Measurements from ENCODE around the gene SPEM1.
A peak's percentile ranks its signal among the peaks of the same experiment; 100 is the strongest.

The SPEM1 gene

GRCh38 chr17:7403043-7403726 lies 16.9 kb upstream of the SPEM1 start:
- peak in 5 of 6 experiments; percentile 13 to 53 (median 32) for DNase-seq

GRCh38 chr17:7403727-7403976 lies 16.5 kb upstream of the SPEM1 start:
- DNase-seq, result no peak

- DNase-seq, result peak; percentile 92 to 99 (median 96)
These were observed 16.0 kb upstream of the SPEM1 start, which contains the start of gene TMEM256 for GRCh38 chr17:7403977-7404736. Gene TMEM256 (minus strand): TSS chr17:7404097. CDS start chr17:7404084, 13 bp downstream.

DNA sequence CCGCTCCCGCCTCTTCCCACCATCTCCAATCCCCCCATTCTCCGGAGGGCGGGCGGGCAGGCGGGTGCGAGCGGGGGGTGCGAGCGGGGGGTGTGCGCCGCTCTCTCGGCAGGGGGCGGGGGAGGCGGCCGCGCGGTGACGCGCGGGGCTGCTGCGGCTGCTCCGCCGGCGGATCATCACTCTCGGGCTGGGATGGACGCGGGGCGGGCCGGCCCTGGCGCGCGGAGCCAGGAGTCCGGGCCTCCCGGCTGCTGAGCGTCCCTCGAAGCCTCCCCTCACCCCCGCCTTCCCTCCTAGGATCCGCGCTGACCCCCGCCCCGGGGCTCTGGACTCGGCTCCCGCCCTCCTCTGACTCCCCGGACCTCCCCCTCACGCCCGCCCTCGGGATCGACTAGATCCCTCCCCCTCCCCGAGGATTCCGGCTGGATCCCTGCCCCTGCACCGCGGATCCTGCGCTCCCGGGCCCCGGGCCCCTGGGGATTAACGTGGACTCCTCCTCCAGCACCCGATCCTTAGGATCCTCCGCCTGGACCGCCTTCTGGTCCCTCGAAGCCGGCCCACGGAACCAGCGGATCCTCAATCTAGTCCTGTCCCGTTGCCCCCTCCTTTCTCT lies 15.3 kb upstream of the SPEM1 start:
- peak in 4 of 6 experiments; percentile 69 to 90 (median 76) for DNase-seq

- DNase-seq, result peak in 1 of 6 experiments; percentile 12
These were observed 14.5 kb upstream of the SPEM1 start for GRCh38 chr17:7405350-7406234.

GRCh38 chr17:7406235-7406825 lies 13.8 kb upstream of the SPEM1 start:
- DNase-seq, result peak in 2 of 6 experiments; percentile 7 to 36

DNA sequence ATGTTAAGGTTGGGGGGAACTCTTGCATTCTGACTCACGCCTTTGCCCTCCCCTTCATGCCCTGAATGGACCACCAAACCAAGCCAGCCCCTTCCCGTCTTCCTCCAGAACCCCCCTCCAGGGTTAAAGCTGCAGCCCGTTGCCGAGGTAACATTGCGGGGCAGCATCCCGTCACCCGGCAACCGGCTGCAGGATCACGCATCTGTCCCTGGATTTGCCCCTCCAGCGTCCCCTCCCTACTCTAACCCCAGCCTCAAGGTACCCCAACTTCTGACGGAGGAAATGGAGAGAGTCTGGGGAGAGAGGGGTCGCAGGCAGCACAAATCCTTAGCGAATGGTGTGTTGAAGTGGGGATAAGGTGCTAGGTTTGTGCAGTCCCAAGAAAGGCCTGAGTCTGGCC lies 13.0 kb upstream of the SPEM1 start:
- no peak for DNase-seq

DNA sequence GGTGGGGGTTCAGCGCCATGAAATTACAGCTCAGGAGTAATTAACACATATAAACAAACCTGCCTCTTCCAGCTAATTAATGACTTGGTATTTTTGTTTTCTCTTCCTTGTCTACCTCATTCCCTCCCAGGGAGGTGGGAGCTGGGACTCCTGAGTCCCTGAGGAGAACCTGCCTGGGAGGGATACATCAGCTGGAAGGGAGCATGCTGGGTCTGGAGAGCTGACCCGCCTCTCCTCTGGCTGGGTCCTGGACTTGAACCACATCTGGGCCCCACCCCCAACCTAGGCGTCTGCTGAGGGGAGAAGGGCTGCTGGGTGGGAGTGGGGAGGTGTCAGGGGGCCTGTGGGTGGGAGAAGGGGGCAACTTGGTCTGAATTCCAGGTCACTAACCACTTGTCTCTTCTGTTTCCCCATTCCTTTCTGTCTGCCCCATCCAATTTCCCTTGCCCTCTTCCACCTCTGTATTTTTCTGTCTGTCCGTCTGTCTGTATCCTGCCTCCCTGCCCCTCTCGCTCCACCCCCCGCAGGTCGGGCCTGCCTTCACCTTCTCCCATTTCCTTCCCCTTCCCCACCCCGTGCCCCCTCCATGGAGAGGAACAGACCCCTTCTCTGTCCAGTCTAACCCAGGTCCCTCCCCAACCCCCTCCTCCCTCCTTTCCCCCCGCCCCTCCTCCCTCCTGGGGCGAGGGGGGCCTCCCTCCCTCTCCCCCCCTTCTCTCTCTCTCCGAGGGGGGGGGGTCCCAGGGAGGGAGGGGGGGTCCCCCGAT lies 12.5 kb upstream of the SPEM1 start, which contains the start of gene NLGN2:
TSS of gene NLGN2 (plus strand) at position 361 of the 767 bp plus-strand sequence. CDS start 411 bp downstream, outside the sequence.
- no peak for DNase-seq

DNA sequence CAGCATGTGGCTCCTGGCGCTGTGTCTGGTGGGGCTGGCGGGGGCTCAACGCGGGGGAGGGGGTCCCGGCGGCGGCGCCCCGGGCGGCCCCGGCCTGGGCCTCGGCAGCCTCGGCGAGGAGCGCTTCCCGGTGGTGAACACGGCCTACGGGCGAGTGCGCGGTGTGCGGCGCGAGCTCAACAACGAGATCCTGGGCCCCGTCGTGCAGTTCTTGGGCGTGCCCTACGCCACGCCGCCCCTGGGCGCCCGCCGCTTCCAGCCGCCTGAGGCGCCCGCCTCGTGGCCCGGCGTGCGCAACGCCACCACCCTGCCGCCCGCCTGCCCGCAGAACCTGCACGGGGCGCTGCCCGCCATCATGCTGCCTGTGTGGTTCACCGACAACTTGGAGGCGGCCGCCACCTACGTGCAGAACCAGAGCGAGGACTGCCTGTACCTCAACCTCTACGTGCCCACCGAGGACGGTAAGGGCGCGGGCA lies 11.8 kb upstream of the SPEM1 start:
- peak in 5 of 6 experiments; percentile 9 to 40 (median 25) for DNase-seq

DNA sequence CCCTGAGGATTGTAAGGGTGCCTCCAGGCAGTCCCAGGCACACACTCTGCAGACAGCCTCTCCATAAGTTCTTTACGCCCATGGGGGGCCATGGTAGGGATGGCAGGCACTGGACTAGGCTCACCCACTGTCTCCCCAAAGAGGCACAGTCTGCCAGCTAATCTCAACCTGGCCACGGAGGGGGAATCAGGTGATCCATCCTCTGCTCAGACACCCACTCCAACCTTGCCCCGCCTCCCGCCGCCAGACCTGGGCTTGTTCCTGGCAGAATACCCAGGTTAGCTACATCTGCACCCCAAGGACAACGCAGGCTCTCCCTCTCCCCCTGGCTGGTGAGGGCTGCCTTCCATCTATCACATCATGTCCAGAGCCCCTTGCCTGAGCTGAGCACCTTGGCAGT lies 11.3 kb upstream of the SPEM1 start:
- DNase-seq, result no peak

- DNase-seq, result no peak
These were observed 10.4 kb upstream of the SPEM1 start for GRCh38 chr17:7409716-7410115.

DNA sequence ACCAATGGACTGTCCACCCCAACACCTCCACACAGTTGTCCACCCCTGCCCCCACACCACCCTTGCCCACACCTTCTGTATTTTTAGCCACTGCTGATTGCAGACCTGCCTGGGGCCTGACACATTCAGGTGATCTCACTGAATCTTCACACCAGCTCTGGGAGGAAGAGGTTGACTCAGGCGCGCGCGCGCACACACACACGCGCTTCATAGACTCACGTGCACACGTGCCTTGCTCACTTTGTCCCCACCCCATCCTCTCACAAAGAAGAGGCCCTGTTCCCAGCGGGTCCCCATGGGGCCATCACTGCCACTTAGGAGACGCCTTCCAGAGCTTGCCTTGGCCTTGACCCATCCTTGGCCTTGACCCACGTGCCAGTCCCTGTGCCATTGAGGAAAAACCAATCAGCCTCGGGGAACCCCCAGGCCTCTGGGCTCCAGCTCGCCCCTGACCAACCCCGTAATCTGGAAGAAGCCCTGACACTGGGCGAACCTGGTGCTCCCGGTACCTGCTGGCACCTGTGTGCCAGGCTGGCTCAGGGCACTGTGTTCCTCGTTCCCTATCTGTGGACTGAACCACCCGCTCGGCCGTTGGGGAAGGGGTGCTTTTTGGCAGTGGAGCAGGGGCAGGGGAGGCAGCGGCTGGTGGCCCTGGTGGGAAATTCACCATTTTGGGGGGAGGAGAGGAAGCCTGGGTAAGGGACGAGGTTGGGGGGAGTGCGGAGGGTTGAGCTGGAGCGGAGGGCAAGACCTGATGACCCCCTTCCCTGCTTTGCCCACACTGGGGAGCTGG lies 9.3 kb upstream of the SPEM1 start:
- DNase-seq, result no peak

GRCh38 chr17:7411427-7411750 lies 8.7 kb upstream of the SPEM1 start:
- no peak for DNase-seq

DNA sequence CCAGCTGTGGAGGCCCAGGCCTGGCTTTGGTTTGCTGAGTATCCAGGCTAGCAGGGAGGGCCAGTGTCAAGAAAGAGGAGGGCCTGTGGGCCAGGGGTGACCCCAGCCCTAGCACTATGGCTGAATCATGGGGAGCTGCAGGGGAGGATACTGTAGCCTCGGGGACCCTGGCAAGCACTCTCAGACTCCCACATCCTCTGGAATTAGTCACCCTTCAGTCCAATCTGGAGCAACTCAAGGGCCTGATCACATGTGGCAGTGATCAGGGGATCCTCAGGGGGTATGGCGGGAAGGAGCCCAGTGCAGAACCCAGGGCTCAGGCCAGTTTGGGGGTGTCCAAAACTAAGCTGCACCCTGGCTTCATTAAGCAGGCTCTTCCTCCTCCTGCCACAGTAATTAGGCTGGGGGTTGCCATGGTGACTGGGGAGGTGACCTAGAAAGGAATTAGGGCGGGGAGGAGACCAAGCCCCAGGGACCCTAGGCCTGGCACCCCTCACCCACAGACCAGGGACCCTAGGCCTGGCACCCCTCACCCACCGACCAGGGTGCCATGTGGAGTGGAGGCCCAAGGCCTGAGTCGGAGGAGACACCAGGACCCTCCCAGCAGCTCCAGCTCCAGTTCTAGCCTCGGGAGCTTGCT lies 6.7 kb upstream of the SPEM1 start:
- no peak for DNase-seq

GRCh38 chr17:7414837-7415236 lies 5.3 kb upstream of the SPEM1 start:
- DNase-seq, result no peak

DNA sequence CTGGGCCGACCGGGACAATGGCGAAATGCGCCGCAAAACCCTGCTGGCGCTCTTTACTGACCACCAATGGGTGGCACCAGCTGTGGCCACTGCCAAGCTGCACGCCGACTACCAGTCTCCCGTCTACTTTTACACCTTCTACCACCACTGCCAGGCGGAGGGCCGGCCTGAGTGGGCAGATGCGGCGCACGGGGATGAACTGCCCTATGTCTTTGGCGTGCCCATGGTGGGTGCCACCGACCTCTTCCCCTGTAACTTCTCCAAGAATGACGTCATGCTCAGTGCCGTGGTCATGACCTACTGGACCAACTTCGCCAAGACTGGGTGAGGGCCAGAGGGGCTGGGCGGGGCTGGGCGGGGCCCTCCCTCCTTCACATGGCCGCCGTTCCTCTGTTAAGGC lies 4.3 kb upstream of the SPEM1 start:
- DNase-seq, result no peak

- DNase-seq, result peak in 1 of 6 experiments; percentile 4
These were observed 3.8 kb upstream of the SPEM1 start for GRCh38 chr17:7416323-7416722.

DNA sequence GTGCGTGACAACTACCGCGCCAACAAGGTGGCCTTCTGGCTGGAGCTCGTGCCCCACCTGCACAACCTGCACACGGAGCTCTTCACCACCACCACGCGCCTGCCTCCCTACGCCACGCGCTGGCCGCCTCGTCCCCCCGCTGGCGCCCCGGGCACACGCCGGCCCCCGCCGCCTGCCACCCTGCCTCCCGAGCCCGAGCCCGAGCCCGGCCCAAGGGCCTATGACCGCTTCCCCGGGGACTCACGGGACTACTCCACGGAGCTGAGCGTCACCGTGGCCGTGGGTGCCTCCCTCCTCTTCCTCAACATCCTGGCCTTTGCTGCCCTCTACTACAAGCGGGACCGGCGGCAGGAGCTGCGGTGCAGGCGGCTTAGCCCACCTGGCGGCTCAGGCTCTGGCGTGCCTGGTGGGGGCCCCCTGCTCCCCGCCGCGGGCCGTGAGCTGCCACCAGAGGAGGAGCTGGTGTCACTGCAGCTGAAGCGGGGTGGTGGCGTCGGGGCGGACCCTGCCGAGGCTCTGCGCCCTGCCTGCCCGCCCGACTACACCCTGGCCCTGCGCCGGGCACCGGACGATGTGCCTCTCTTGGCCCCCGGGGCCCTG lies 3.0 kb upstream of the SPEM1 start:
- DNase-seq, result no peak

GRCh38 chr17:7418472-7419152 lies 1.5 kb upstream of the SPEM1 start:
- DNase-seq, result no peak

Measured in stimulated activated naive CD4-positive, alpha-beta T cell (primary cell).